Ovary (tissue), 3 donors: ENCODE data around the gene SLIT3.

Experiments used
- CTCF ChIP-seq, 3 donors: fragments of 450-650 bp in 2 of 3; fragments of 200-600 bp in 1 of 3; IDR thresholded peaks; one replicate each; pipeline versions ENCODE4 v1.5.1 to v1.8.0; 2016 to 2022; ENCODE audit warnings: antibody characterized with exemption in 3 of 3, mild to moderate bottlenecking in 1 of 3
- POLR2A ChIP-seq: fragments of 450-650 bp; IDR thresholded peaks from one replicate; pipeline ENCODE4 v1.6.1; 2017; ENCODE audit warnings: antibody characterized with exemption, mild to moderate bottlenecking, moderate library complexity
- donor health status: DM: no; HTN: no; CAD: no.

GRCh38 chr5:168646335-168646734 is 654.6 kb downstream of the SLIT3 start:
- TF ChIP-seq CTCF (IDR thresholded peaks at IDR 0.05) (no peak), POLR2A (no peak)
